ENCODE data around the gene YIPF2. TPM values are rescaled to one million over a fixed set of nuclear protein-coding genes. Genes with fewer than 3 reads are reported as not detected.

Gene YIPF2
- total and polyA plus RNA-seq, 12 donors, result 13.7 to 36.7 (median 17.2) TPM

DNA sequence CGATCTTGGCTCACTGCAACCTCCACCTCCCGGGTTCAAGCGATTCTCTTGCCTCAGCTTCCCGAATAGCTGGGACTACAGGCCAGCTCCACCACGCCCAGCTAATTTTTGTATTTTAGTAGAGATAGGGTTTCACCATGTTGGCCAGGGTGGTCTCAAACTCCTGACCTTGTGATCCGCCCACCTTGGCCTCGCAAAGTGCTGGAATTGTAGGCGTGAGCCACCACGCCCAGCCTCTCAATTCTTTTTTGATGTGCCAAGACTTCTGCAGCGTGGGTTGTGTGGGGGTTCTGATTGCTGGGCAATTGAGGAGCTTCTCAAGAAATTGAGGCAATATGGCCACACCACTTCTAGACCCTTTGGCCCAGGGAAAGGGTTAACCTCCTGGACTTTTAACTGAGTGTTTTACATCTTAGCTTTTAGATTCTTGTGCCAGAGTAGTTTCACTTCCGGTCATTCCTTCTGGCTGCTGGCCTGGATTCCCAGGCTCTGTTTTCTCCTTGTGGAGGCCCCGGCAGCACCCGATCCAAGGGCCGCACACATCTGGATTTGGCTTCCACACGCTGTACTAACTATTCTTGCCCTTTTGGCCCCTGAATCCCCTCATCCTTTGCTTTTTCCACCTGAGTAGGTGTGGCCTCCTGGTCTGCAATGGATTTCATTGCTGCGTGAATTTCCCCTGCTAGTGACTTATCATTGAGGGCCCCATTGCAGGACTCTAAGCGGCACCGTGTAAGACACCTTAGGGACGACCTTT, 47.1 kb upstream of the YIPF2 start:
- intact Hi-C loops (cut with DNase I), result loop anchor here in 1 of 10 donors (2.0 to 10.0 kb wide), 2 partner anchors 15 to 109 kb away; partner anchors contain the start of genes LDLR and SMARCA4
- H3K36me3 ChIP-seq, result no peaks in the 10 kb centered on the region
- TF ChIP-seq CTCF (IDR thresholded peaks at IDR 0.05), result no peak
- H3K27me3 ChIP-seq, result no peaks in the 10 kb centered on the region
- peak; percentile 53 to 62 for DNase-seq
- 55 to 65% methylated on average over 19 of the region's 19 CpGs for WGBS, 2 donors
- peak overlapping the region; percentile 6 to 75 (median 52) for H3K27ac ChIP-seq
- peak overlapping the region in 4 of 10 donors; percentile 18 to 21 (median 20) for H3K4me3 ChIP-seq
- peak in 7 of 8 donors; percentile 50 to 82 (median 66) for ATAC-seq
- H3K4me1 ChIP-seq, result peaks cover 17 to 48% (median 31%) of the 10 kb centered on the region in 9 donors
- H3K9me3 ChIP-seq, result no peaks in the 10 kb centered on the region

- Histone ChIP-seq H3K36me3 (no peaks in the 10 kb centered on the region), H3K9me3 (no peaks in the 10 kb centered on the region), H3K27ac (no peak overlapping the region), H3K4me3 (no peak overlapping the region), H3K4me1 (peaks cover 10 to 42% (median 25%) of the 10 kb centered on the region in 9 donors), H3K27me3 (no peaks in the 10 kb centered on the region)
- 91 to 96% methylated on average over 8 of the region's 8 CpGs for whole genome bisulfite sequencing, 2 donors
- DNase-seq, result no peak
- intact Hi-C loops (cut with DNase I), result loop anchor here in 1 of 10 donors (10.0 kb wide), 1 partner anchor 114 kb away; the partner anchor contains the start of gene LDLR
- no peak for ATAC-seq
- TF ChIP-seq CTCF (IDR thresholded peaks at IDR 0.05), result no peak
Observed at GRCh38 chr19:10971107-10971726, 42.8 kb upstream of the YIPF2 start.

DNA sequence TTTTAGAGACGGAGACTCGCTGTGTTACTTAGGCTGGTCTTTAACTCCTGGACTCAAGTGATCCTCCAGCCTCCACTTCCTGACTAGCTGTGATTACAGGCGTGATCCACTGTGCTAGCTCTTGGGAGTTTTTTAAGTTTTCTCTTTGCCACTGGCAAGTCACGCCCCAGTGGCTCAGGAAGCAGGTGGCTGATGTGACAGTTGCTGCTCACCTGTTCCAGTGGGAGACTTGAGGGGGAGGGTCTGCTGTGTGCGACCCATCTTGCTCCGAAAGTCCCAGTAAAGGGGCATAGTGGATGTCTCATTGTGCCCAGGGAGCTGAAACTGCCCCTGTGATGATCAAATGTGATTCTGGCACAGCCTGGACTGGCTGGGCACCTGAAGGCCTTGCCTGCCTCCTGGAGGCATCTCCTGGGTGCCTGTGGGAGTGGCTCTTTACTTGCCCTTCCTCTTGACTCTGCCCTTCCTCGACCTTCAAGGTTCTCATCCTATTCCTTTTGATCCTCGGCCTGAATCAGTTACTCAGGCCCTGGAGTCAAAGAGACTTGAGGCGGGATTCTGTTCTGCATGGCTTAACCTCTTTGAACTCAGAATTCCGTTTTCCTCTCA, 40.2 kb upstream of the YIPF2 start:
- Histone ChIP-seq H3K4me3 (no peak overlapping the region), H3K27ac (peak overlapping the region in 3 of 10 donors; percentile 5 to 46 (median 41)), H3K36me3 (no peaks in the 10 kb centered on the region), H3K27me3 (no peaks in the 10 kb centered on the region), H3K4me1 (peaks cover 0 to 27% (median 12%) of the 10 kb centered on the region in 9 donors), H3K9me3 (no peaks in the 10 kb centered on the region)
- ATAC-seq (no peak), DNase-seq (no peak)
- TF ChIP-seq CTCF (IDR thresholded peaks at IDR 0.05), result no peak
- intact Hi-C loops (cut with DNase I), result no loop called here
- 67 to 68% methylated on average over 10 of the region's 10 CpGs for WGBS, 2 donors

GRCh38 chr19:10966809-10967208, 38.4 kb upstream of the YIPF2 start:
- no peaks in the 10 kb centered on the region for H3K36me3 ChIP-seq
- H3K4me3 ChIP-seq, result no peak overlapping the region
- 87 to 90% methylated on average over 8 of the region's 8 CpGs for WGBS, 2 donors
- H3K27me3 ChIP-seq, result no peaks in the 10 kb centered on the region
- intact Hi-C loops (cut with DNase I), result no loop called here
- H3K27ac ChIP-seq, result no peak overlapping the region
- peaks cover 0 to 35% (median 18%) of the 10 kb centered on the region in 9 donors for H3K4me1 ChIP-seq
- H3K9me3 ChIP-seq, result no peaks in the 10 kb centered on the region
- TF ChIP-seq CTCF (IDR thresholded peaks at IDR 0.05), result no peak
- no peak for ATAC-seq
- DNase-seq, result no peak
